MM.1S (cell line): ENCODE results near the gene TENT5C.

Source experiments
- EZH2 ChIP-seq: fragments of 300-600 bp; sonication (generic); optimal IDR thresholded peaks from 2 replicates; pipeline ENCODE3; 2017; ENCODE audit warnings: low read depth, mild to moderate bottlenecking, antibody characterized with exemption, low read length, mixed read lengths
- EZH2phosphoT487 ChIP-seq: fragments of 300-600 bp; sonication (generic); IDR thresholded peaks from 2 replicates; pipeline ENCODE4 v1.6.1; 2018; ENCODE audit warnings: antibody characterized with exemption, low read length
- TF ChIP-seq, protein P1 (sequence below): fragments of 300-600 bp; sonication (generic); IDR thresholded peaks from 2 replicates; pipeline ENCODE4 v1.5.1; 2016; ENCODE audit warnings: antibody characterized with exemption, low read length, mixed read lengths

DNA sequence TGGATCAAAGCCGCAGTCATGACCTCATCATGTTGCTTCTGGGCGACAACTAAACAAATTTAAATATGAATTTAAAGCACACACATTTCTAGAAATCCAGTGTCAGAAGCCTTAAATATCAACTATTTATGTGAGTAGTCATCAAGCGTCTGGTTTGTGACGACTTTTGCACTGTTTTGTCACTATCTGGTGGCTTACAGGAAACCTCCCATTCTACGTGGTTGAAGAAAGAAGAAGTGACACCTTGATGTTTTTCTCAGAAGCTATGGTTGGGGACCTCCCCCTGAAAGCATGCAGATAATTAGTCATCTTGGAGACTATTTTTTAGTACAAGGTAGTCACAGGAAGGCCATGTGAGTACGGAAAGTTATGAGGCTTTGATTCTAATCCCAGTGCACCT lies 58.5 kb downstream of the TENT5C start:
- TF ChIP-seq, protein P1, sequence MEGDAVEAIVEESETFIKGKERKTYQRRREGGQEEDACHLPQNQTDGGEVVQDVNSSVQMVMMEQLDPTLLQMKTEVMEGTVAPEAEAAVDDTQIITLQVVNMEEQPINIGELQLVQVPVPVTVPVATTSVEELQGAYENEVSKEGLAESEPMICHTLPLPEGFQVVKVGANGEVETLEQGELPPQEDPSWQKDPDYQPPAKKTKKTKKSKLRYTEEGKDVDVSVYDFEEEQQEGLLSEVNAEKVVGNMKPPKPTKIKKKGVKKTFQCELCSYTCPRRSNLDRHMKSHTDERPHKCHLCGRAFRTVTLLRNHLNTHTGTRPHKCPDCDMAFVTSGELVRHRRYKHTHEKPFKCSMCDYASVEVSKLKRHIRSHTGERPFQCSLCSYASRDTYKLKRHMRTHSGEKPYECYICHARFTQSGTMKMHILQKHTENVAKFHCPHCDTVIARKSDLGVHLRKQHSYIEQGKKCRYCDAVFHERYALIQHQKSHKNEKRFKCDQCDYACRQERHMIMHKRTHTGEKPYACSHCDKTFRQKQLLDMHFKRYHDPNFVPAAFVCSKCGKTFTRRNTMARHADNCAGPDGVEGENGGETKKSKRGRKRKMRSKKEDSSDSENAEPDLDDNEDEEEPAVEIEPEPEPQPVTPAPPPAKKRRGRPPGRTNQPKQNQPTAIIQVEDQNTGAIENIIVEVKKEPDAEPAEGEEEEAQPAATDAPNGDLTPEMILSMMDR = no peak
- no peak for TF ChIP-seq EZH2
- no peak for TF ChIP-seq EZH2phosphoT487
